Esophagus squamous epithelium (tissue), 5 donors: ENCODE measurements around the gene PKP1. TPM values are rescaled to one million over a fixed set of nuclear protein-coding genes. Genes with fewer than 3 reads are reported as not detected.

ENCODE experiments used
- DNase-seq: peaks from one replicate; lab custom pipeline; 2025; lab: John Stamatoyannopoulos, UW
- H3K27ac ChIP-seq, 4 donors: fragments of 200-600 bp; sonication (generic); one replicate each; pipeline ENCODE4 v1.5.1; 2016 to 2019; ENCODE audit warnings: mild to moderate bottlenecking in 1 of 4
- H3K27me3 ChIP-seq, 4 donors: fragments of 200-600 bp; sonication (generic); 1 replicate in 3 of 4; 2 replicates in 1 of 4; pipeline versions ENCODE4 v1.5.1 to v1.6.0; 2017 to 2021; ENCODE audit warnings: antibody characterized with exemption in 1 of 4
- H3K36me3 ChIP-seq, 3 donors: fragments of 200-600 bp; sonication (generic); one replicate each; pipeline ENCODE4 v1.5.1; 2016 to 2019
- H3K4me1 ChIP-seq, 3 donors: fragments of 200-600 bp; sonication (generic); one replicate each; pipeline ENCODE4 v1.5.1; 2017 to 2019
- H3K4me3 ChIP-seq, 4 donors: fragments of 200-600 bp; sonication (generic); 1 replicate in 3 of 4; 2 replicates in 1 of 4; pipeline ENCODE4 v1.5.1; 2016 to 2019; ENCODE audit warnings: mild to moderate bottlenecking in 2 of 4, moderate library complexity in 1 of 4
- H3K9me3 ChIP-seq, 3 donors: fragments of 200-600 bp; sonication (generic); one replicate each; pipeline ENCODE4 v1.5.1; 2016 to 2019
- CTCF ChIP-seq, 6 experiments: fragments of 450-650 bp in 4 of 6; fragments of 200-600 bp in 2 of 6; sonication (generic) in 2 of 6; IDR thresholded peaks; one replicate each; pipeline ENCODE4 v1.5.1; 2016 to 2019; ENCODE audit warnings: antibody characterized with exemption in 6 of 6, mild to moderate bottlenecking in 4 of 6, moderate library complexity in 4 of 6
- POLR2A ChIP-seq, 4 donors: fragments of 450-650 bp; IDR thresholded peaks; one replicate each; pipeline ENCODE4 v1.6.1; 2017; ENCODE audit warnings: antibody characterized with exemption in 4 of 4, mild to moderate bottlenecking in 4 of 4, moderate library complexity in 3 of 4
- WGBS, 2 donors: methylation state at CpG; one replicate each; pipeline ENCODE4 v1.1.5; 2018; 5-methylcytosine and 5-hydroxymethylcytosine counted together
- intact Hi-C: fragments of 100-400 bp; cut with DNase I; formaldehyde crosslinking; loops from one replicate; pipeline ENCODE4 v1.15.0; 2022
- total RNA-seq, 4 donors: library from RNA; depleted of rRNA; stranded (reverse); fragments of >200 nt; gene quantifications; one replicate each; pipeline ENCODE4 v1.1.0, GENCODE V29; 2016
- donor health status: DM: yes; HTN: yes; CAD: no.

Gene PKP1
- total RNA-seq, 4 donors from 2014 or later, result 263 to 706 (median 410) TPM

- Histone ChIP-seq H3K36me3 (no peaks in the 10 kb centered on the region), H3K4me3 (no peak overlapping the region), H3K27me3 (peaks cover 0 to 97% (median 0%) of the 10 kb centered on the region in 4 donors), H3K27ac (no peak overlapping the region), H3K4me1 (peaks cover 0 to 20% (median 0%) of the 10 kb centered on the region in 3 donors), H3K9me3 (no peaks in the 10 kb centered on the region)
- TF ChIP-seq POLR2A (IDR thresholded peaks at IDR 0.05) (no peak), CTCF (IDR thresholded peaks at IDR 0.05) (no peak)
- WGBS, 2 donors, result 79 to 84% methylated on average over 8 to 9 of the region's 9 CpGs
- no peak for DNase-seq
- intact Hi-C loops, result no loop called here
These were observed 88.0 kb downstream of the PKP1 start for GRCh38 chr1:201371276-201371675.

DNA sequence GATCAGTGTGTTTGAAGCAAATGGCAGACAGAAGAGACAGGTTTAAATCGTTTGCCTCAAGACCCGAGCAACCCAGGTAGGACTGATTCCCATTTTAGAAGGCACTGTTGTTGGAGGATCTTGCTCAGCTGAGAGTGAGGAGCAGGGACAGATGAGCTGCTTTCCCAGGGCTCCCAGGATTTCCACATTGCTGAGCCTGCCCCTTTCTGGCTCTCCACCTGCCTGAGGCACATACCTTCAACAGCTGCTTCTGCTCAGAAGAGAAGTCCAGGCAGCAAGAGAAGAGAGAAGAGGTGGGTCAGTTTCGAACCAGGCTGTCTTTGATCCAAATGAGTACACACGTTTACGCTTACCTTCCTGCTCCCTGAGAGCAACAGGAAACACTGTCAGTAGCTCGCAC is 88.5 kb downstream of the PKP1 start:
- 58 to 61% methylated on average over 5 to 6 of the region's 6 CpGs for WGBS, 2 donors
- H3K27ac ChIP-seq, result no peak overlapping the region
- DNase-seq, result no peak
- TF ChIP-seq POLR2A (IDR thresholded peaks at IDR 0.05) (no peak), CTCF (IDR thresholded peaks at IDR 0.05) (no peak)
- peaks cover 0 to 25% (median 0%) of the 10 kb centered on the region in 3 donors for H3K4me1 ChIP-seq
- intact Hi-C loops, result no loop called here
- no peaks in the 10 kb centered on the region for H3K9me3 ChIP-seq
- H3K4me3 ChIP-seq, result no peak overlapping the region
- H3K36me3 ChIP-seq, result no peaks in the 10 kb centered on the region
- H3K27me3 ChIP-seq, result peaks cover 0 to 97% (median 0%) of the 10 kb centered on the region in 4 donors

GRCh38 chr1:201374364-201374763 is 91.1 kb downstream of the PKP1 start:
- no peak overlapping the region for H3K27ac ChIP-seq
- DNase-seq, result no peak
- H3K36me3 ChIP-seq, result no peaks in the 10 kb centered on the region
- H3K4me3 ChIP-seq, result no peak overlapping the region
- WGBS, 2 donors, result 23 to 27% methylated on average over 6 to 7 of the region's 7 CpGs
- H3K27me3 ChIP-seq, result peaks cover 0 to 79% (median 0%) of the 10 kb centered on the region in 4 donors
- TF ChIP-seq POLR2A (IDR thresholded peaks at IDR 0.05), result no peak
- no peak for TF ChIP-seq CTCF (IDR thresholded peaks at IDR 0.05)
- no peaks in the 10 kb centered on the region for H3K9me3 ChIP-seq
- peaks cover 0 to 38% (median 0%) of the 10 kb centered on the region in 3 donors for H3K4me1 ChIP-seq
- intact Hi-C loops, result no loop called here

GRCh38 chr1:201375169-201375568 is 91.9 kb downstream of the PKP1 start:
- WGBS, 2 donors, result 45 to 60% methylated on average over 1 to 3 of the region's 4 CpGs
- H3K9me3 ChIP-seq, result no peaks in the 10 kb centered on the region
- no peaks in the 10 kb centered on the region for H3K36me3 ChIP-seq
- H3K4me3 ChIP-seq, result no peak overlapping the region
- intact Hi-C loops, result no loop called here
- H3K27ac ChIP-seq, result no peak overlapping the region
- H3K27me3 ChIP-seq, result peaks cover 0 to 72% (median 0%) of the 10 kb centered on the region in 4 donors
- peaks cover 0 to 46% (median 0%) of the 10 kb centered on the region in 3 donors for H3K4me1 ChIP-seq
- TF ChIP-seq CTCF (IDR thresholded peaks at IDR 0.05), result peak in 1 of 6 experiments; percentile 6
- TF ChIP-seq POLR2A (IDR thresholded peaks at IDR 0.05), result no peak
- no peak for DNase-seq

GRCh38 chr1:201376107-201376463 is 92.8 kb downstream of the PKP1 start:
- intact Hi-C loops, result no loop called here
- Histone ChIP-seq H3K4me1 (peaks cover 0 to 55% (median 0%) of the 10 kb centered on the region in 3 donors), H3K4me3 (no peak overlapping the region), H3K27me3 (peaks cover 0 to 63% (median 0%) of the 10 kb centered on the region in 4 donors), H3K27ac (no peak overlapping the region), H3K36me3 (peaks cover 0 to 5% (median 0%) of the 10 kb centered on the region in 3 donors), H3K9me3 (no peaks in the 10 kb centered on the region)
- DNase-seq, result no peak
- no peak for TF ChIP-seq CTCF (IDR thresholded peaks at IDR 0.05)
- TF ChIP-seq POLR2A (IDR thresholded peaks at IDR 0.05), result no peak
- 15 to 19% methylated on average over 4 of the region's 4 CpGs for WGBS, 2 donors
